ENCODE measurements around the gene SETD3.

- TF ChIP-seq CTCF (conservative IDR thresholded peaks at IDR 0.05 in 1 of 2, IDR thresholded peaks at IDR 0.05 in 1 of 2; ENCODE audit: low read depth in 1 of 2, low read length in 2 of 2), result no peak
- TF ChIP-seq EZH2 (IDR thresholded peaks at IDR 0.05; ENCODE audit: low read length, missing control alignments), result no peak
Observed at GRCh38 chr14:99480917-99481744, 472 bp upstream of the SETD3 start, which contains the start of gene CCNK.
